NCI-H2029 (cell line): ENCODE measurements around the gene PAK2.
"Not testable (repeated sequence)": the region's sequence is repeated elsewhere in the genome, so short reads cannot be mapped to it uniquely, and the experiment has no call there.

Experiments used
- DNase-seq: peaks from one replicate; lab custom pipeline; 2025; lab: John Stamatoyannopoulos, UW

Gene PAK2

DNA sequence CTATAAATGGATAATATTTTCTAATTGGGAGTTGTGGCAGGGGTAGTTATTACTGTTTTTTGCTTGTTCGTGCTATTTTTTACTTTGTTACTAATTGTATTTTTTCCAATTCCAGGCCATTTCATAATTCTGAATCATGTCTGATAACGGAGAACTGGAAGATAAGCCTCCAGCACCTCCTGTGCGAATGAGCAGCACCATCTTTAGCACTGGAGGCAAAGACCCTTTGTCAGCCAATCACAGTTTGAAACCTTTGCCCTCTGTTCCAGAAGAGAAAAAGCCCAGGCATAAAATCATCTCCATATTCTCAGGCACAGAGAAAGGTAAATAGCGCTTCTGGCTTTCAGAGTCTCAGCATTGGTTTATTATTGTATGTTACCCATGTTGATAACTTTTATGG lies 42.9 kb downstream of the PAK2 start:
- no peak for DNase-seq

DNA sequence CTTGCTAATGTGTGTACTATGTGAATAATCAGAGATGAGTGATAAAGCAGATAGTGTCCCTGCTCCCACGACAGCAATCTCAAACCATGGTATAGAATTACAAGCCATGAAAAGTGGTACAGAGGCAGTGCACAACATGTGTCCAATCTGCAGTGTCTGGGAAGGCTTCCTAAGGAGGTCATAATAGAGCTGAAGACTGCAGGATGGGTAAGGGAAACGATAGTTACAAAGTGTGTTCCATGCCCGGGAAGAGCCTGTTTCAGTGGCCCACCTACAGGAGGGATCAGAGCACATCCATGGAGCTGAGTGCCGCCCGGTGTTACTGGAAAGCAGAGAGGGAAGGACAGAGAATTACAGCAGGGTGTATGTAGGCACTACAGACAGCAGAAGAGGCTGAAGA lies 48.9 kb downstream of the PAK2 start:
- no peak for DNase-seq

DNA sequence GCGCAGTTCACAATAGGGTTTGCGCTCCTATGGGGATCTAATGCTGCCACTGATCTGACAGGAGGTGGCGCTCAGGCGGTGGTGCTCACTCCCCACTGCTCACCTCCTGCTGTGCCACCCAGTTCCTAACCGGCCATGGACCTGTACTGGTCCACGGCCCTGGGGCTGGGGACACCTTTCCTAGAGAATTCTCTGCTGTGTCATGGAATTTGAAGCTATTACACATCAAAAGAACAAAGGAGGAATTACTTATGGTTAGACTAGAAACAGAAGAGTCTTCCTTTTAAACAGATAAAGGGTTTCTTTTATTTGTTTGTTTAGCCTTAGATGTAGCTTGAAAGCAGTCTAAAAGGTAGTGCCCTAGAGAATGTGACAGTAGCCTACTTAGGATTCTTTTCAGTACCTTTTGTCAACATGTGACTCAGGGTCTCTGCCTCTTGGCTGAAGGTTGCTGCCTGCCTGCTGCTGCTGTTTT lies 50.3 kb downstream of the PAK2 start:
- no peak for DNase-seq

DNA sequence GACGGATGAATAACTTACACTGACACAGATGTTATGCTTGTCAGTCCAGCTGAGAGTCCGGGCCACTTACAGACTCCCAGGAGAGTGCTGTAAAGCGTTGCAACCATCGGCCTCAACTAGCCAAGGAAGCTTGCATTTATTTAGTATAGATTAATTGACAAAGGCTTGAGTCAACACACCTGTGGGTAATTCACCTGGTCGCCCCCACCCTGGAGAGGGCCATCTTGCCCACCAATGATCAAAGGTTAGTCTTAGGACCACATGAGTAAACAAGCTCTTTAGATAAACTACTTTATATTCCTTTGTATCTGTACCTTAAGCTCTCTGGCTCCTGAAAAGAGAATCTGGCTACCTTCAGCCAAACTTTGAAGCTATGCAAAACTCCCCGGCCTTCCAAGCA lies 51.0 kb downstream of the PAK2 start:
- DNase-seq: no peak

DNA sequence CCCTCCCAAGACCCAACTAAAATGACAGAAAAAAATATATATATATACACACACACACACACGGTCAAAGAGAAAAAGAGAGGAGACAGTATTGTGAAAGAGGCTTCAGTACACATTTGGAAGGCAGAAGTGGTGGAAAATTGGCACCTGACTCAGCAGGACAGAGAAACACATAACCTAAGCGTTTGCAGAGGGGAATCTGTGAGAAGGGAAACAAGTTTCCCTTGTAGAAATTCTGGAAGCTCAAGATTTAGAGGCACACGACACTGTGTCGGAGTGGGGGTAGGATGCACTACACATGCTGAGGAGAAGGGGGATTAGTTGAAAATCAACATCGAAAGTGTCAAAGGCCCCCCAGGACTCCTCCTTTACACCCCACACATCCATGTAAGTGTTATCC lies 53.1 kb downstream of the PAK2 start:
- DNase-seq: no peak

DNA sequence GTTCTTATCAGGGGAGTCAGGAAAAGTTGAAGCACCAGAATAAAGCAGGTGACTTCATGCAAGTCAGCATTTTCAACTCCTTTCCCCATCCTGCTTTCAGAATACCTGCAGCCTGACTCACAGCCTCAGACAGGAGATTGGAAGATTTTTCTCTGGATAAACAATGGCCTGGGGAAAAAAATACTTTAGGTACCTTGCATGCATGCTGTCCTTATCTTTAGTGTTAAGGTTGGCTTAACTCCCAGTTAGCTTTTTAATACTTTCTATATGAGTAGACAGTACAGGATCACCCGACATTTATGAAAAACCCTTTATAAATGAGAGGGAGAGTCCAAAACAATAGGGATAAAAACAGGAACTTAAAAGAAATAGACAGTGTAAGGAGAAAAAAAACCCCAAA lies 53.6 kb downstream of the PAK2 start:
- DNase-seq: no peak

DNA sequence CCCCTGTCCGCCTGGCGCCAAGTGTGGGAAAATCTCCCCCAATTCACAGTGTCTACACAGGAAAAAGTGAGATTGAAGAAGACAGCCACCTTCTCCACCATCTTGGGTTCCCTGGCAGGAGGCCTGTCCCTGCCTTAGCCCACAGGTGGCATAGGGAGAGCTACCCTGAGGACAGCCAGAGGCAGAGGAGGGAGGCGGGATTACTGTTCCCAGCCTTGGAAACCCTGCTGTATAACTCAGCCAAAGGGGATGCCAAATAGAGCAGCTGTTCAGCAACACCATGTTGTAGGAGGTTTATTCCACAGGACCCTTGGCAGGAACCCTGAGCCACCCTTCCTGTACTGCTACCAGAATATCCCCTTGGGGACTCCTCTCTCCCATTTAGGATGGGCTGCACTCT lies 54.8 kb downstream of the PAK2 start:
- no peak for DNase-seq

DNA sequence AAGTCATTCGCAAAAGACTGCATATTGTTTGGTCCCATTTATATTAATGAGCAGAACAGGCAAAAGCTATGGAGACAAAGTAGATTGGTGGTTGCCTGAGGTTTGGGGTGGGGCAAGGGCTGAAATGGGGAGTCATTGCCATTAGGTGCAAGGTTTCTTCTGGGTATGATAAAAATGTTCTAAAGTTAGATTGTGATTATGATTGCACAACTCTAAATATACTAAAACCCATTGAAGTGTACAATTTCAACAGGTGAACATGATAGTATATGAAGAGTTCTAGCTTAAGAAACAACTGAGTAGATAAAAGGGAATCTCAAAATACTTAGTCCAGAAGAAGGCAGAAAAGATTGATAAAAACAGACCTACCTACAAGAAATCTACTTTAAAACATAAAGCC lies 56.7 kb downstream of the PAK2 start:
- no peak for DNase-seq

DNA sequence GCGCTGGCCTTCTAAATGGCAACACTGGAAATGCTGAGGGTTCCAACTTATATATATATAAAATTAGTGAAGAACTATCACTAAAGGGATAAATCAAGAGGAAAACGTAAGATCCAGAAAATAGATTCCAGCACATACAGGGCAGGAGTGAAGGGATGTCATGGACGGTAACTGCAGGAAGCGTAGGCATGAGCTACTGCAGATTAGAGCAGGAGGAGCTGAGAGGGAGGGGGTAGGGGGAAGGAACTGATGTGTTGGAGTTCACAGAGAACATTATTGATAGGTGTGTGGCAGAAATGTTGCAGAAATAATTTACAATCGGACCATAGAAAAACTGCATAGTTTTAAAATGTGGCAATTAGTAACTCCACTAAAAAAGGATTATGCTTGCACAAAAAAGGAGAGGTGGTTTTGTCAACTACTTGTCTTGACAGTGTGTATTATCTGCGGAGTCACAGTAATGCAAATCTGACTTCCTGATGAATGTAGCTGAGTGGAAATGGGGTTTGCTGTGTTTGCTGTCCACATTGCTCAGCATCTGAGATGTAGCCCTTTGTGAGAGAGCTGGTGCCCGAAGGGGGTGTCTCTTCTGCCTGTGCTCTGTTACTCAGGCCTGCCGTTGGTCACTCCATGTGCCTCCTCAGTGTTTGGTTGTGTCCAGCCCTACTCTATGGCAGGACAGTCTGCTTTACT lies 61.2 kb downstream of the PAK2 start:
- DNase-seq: no peak

DNA sequence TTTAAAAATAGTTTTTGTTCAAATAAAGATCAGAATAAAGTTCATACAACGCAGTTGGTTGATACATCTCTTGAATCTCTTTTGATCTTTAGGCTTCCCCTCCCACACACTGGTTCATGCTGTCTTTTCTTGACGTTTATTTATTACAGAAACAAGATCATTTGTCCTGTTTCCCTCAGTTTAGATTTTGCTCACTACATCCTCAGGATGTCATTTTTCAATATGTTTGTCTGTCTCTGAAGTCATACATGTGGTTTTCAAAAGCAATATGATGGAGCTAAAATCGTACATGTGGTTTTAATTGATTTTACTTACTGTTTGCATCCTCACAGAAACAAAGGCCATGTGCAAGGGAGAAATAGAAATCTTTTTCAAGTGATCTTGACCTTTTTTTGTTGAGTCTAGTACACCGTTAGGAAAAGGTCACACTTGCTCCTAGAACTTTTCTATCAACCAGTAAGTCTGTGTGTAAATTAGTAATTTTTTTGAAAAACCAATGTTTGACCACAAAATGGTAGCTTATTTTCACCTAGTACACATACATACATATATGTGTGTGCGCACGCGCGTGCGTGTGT lies 64.3 kb downstream of the PAK2 start:
- no peak for DNase-seq

DNA sequence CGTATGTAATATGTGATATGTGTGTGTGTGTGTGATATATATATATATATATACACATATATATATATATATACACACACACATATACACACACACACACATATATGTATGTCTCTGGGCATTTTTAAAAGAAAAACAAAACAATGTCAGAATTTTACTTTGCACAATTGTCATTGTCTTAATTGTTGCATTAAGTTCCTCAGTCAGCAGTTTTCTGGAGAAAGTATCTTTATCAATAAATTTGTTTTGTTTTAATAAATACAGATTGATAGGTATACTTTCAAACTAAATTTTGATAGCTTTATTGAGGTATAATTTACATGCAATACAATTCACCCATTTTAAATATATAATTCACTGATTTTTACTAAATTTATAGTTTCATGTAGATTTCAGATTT lies 65.1 kb downstream of the PAK2 start:
- no peak for DNase-seq

DNA sequence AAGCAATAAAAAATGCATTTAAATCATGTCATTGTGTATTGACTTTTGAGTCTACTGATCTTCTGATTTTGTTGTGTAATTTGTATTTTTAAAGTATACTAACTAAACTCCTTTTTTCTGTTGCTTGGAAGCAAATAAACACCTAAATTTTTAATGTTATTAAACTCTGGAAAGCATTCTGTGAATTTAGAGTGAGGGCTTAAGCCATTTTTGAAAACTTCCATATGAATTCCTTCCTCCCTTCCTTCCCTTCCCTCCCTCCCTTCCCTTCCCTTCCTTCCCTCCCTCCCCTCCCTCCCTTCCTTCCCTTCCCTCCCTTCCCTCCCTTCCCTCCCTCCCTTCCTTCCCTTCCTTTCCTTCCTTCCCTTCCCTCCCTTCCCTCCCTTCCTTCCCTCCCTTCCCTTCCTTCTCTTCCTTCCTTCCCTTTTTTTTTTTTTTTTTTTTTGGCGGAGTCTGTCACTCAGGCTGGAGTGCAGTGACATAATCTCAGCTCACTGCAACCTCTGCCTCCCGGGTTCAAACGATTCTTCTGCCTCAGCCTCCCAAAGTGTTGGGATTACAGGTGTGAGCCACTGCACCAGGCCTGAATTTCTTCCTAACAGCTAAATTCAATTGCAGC lies 71.4 kb downstream of the PAK2 start:
- no peak for DNase-seq

DNA sequence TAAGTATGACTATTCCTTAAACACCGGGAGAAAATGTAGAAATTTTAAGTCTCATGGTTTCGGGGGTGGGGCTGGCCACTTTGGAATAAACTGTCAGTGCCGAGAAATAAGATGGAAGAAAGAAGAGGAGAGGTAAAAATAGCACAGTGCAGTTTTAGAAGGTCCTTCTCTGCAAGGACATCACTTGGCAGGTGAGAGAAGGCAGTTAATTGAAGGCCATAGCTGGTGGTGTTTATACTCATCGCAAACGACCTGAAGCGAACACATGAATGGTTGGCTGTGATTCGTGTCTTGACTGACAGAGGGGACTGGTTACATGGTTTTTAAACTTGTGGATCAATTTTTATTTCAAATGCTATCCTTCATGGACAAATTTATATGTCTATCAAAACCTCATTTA lies 73.2 kb downstream of the PAK2 start:
- DNase-seq: no peak

DNA sequence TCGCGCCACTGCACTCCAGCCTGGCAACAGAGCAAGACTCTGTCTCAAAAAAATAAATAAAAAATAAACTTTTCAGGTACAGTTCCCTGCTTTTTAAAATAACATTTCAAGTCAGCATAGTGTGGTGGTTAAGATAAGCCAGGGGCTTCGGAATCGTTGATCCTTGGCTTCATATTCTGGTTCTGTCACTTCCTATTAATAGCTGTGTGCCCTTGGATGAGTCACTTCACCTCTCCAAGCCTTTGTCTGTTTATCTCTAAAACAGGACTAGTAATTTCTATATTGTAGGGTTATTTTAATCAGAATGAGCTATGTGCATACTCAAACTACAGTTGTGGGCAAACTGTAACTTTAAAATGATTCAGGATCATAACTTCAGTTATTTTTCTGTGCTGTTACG lies 74.2 kb downstream of the PAK2 start:
- no peak for DNase-seq

DNA sequence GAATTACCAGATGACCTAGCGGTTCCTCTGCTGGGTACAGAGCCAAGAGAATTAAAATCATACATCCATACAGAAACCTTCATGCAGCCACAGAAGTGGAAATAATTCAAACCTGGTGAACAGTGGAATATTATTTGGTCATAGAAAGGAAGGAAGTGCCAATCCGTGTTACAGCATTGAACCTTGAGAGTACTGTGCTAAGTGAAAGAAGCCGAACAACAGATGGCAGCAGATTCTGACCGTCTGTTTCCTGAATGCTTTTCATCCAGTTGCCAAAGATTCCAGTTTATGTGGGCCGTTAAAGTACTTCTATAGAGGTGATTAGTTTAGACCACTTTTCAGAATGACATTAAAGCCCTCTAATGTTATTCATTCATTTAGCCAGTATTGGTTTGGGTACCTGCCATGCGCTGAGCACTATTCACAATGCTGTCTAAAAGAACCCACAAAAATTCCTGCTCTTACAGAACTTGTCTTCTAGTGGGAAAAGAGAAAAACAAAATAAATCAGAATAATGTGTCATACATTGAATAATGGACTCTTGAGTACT lies 82.2 kb downstream of the PAK2 start:
- no peak for DNase-seq

DNA sequence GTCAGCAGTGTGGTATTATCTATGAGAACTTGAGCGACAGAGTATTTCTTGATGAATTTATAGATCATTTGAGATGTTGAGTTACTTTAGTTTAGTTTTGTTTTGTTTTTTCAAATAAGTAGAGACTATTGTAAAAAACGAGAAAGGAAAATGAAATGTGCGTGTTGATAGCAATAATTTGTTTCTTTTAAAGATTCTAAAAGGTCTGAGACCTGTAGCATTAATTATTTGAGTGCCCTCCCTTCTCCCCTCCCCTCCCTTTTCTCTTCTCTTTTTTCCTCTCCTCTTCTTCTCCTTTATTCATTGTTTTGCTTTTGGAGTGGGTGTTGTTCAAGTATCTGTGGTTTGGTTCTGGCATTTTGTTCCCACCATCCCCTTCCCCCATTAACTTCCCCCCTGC lies 90.0 kb downstream of the PAK2 start:
- not testable (repeated sequence) for DNase-seq

DNA sequence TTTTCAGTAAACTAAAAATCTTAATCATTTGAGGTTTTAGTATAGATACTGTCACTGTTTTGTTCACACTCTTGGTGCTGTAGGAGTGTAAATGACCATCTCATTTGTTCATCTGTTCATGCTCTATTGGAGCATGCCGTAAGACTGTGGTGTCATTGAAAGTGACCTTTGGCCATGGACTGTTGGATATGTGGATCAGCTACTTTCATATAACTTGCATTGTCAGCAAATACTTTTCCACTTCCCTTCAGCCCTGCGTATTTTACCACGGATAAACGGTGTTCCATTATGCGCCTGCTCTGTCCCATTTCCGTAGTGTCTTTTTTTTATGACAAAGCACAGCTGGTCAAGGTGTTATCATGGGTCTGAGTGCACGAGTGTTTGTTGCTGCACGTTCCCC lies 95.4 kb downstream of the PAK2 start:
- DNase-seq: no peak

DNA sequence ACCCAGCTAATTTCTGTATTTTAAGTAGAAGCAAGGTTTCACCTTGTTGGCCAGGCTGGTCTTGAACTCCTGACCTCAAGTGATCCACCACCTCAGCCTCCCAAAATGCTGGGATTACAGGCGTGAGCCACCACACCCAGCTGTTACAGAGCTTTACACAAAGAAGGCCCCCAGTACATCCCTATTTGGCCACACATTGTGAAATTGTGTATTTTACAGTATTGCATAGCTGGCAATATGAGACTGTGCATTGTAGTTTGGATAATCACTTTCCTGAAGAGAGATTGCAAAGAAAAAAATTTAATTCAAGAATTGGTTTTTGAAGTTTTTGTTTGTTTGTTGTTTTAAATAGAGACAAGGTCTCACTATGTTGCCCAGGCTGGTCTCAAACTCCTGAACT lies 97.0 kb downstream of the PAK2 start:
- not testable (repeated sequence) for DNase-seq

DNA sequence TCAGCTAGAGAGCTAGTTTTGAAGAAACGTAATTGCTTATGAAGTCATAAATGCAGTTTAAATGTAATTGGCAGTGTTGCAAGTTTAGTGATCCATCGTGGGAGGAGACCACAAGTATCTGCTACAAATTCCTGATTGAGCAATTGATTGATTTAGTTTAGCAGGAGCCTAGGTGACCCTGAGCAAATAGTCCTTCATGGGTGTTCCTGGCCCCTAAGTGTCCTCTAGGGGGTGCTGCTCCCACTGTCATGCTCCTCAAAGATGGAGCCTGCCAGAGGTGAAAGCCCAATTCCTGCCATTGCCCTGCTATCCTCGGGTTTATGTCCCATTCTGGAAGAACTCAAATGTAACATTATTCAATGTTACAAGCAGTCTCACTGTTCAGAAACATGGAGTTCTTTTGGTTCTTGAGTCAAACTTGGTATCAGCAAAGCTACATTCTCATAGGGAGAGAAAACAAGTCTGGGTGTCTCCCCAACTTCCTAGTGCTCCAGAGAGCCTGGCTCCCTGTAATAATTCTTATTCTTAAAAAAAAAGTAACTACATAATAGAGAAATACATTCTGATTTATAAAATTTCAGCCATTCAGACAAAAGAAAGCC lies 98.3 kb downstream of the PAK2 start:
- no peak for DNase-seq

DNA sequence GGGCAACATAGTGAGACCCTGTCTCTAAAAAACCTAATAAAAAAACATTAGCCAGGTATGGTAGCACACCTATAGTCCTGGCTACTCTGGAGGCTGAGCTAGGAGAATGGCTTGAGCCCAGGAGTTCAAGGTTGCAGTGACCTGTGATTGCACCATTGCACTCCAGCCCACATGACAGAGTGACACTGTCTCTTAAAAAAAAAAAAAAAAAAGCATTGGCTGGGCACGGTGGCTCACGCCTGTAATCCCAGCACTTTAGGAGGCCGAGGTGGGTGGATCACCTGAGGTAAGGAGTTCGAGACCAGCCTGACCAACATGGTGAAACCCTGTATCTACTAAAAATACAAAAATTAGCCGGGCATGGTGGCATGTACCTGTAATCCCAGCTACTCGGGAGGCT lies 99.7 kb downstream of the PAK2 start:
- not testable (repeated sequence) for DNase-seq

DNA sequence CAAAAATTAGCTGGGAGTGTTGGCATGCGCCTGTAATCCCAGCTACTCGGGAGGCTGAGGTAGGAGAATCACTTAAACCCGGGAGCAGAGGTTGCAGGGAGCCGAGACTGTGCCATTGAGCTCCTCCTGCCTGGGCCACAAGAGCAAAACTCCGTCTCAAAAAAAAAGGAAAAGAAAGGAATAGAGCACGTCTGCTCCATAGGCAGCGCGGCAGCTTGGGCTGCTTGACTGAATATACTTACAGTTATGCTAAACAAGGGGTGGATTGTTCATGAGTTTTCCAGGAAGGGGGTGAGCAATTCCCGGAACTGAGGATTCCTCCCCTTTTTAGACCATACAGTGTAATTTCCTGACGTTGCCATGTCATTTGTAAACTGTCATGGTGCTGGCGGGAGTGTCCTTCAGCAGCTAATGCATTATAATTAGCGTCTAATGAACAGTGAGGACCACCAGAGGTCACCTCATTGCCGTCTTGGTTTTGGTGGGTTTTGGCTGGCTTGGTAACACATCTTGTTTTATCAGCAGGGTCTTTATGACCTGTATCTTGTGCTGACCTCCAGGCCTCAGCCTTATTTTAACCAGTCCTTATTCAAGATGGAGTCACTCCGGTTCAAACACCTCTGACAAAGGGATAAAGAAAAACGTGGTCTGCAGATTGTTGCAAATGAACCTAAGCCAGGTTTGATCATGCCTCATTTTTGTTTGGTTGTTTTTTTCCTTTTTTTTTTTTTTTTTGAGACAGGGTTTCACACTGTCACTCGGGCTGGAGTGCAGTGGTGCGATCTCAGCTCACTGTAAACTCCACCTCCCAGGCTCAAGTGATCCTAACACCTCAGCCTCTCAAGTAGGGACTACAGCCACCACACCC lies 103.1 kb downstream of the PAK2 start:
- DNase-seq: no peak
